ENCODE measurements around the gene NME2.

Gene NME2

GRCh38 chr17:51214920-51215319 is 48.7 kb downstream of the NME2 start:
- H3K79me2 ChIP-seq (ENCODE audit: insufficient read depth, low read depth): no peaks in the 10 kb centered on the region
- H3K36me3 ChIP-seq (ENCODE audit: insufficient read depth): peaks cover 12% of the 10 kb centered on the region; the same call in 1 of the 2 replicates
- H3K4me3 ChIP-seq (IDR thresholded peaks at IDR 0.05; ENCODE audit: insufficient read depth, low read depth, low read length): no peak overlapping the region
- H2AFZ ChIP-seq (ENCODE audit: low read depth): no peak overlapping the region
- H3K27me3 ChIP-seq (ENCODE audit: insufficient read depth, low read depth): no peaks in the 10 kb centered on the region
- H4K20me1 ChIP-seq (ENCODE audit: insufficient read depth): no peaks in the 10 kb centered on the region
- H3K27ac ChIP-seq: no peak overlapping the region
- TF ChIP-seq CTCF (conservative IDR thresholded peaks at IDR 0.05; ENCODE audit: low read depth, low read length): no peak
- H3K9ac ChIP-seq: no peak overlapping the region
- no peaks in the 10 kb centered on the region for H3K4me1 ChIP-seq (ENCODE audit: low read depth, poor library complexity, severe bottlenecking)
- H3K4me2 ChIP-seq: no peak overlapping the region

- no peak overlapping the region for H3K4me2 ChIP-seq
- no peak overlapping the region for H3K9ac ChIP-seq
- H2AFZ ChIP-seq (ENCODE audit: low read depth): no peak overlapping the region
- no peaks in the 10 kb centered on the region for H4K20me1 ChIP-seq (ENCODE audit: insufficient read depth)
- TF ChIP-seq CTCF (conservative IDR thresholded peaks at IDR 0.05; ENCODE audit: low read depth, low read length): no peak
- H3K4me3 ChIP-seq (IDR thresholded peaks at IDR 0.05; ENCODE audit: insufficient read depth, low read depth, low read length): no peak overlapping the region
- no peaks in the 10 kb centered on the region for H3K79me2 ChIP-seq (ENCODE audit: insufficient read depth, low read depth)
- H3K27me3 ChIP-seq (ENCODE audit: insufficient read depth, low read depth): no peaks in the 10 kb centered on the region
- no peak overlapping the region for H3K27ac ChIP-seq
- no peaks in the 10 kb centered on the region for H3K4me1 ChIP-seq (ENCODE audit: low read depth, poor library complexity, severe bottlenecking)
- peaks cover 13% of the 10 kb centered on the region; the same call in 1 of the 2 replicates for H3K36me3 ChIP-seq (ENCODE audit: insufficient read depth)
These were observed 51.7 kb downstream of the NME2 start for GRCh38 chr17:51217946-51218345.

GRCh38 chr17:51221322-51221721 is 55.1 kb downstream of the NME2 start:
- Histone ChIP-seq H4K20me1 (ENCODE audit: insufficient read depth) (no peaks in the 10 kb centered on the region), H3K27ac (no peak overlapping the region), H3K27me3 (ENCODE audit: insufficient read depth, low read depth) (no peaks in the 10 kb centered on the region), H3K4me1 (ENCODE audit: low read depth, poor library complexity, severe bottlenecking) (peaks cover 5% of the 10 kb centered on the region), H3K36me3 (ENCODE audit: insufficient read depth) (peaks cover 6% of the 10 kb centered on the region; the same call in 1 of the 2 replicates), H3K9ac (no peak overlapping the region), H2AFZ (ENCODE audit: low read depth) (no peak overlapping the region), H3K4me2 (no peak overlapping the region), H3K79me2 (ENCODE audit: insufficient read depth, low read depth) (peaks cover 3% of the 10 kb centered on the region; the same call in 1 of the 2 replicates), H3K4me3 (IDR thresholded peaks at IDR 0.05; ENCODE audit: insufficient read depth, low read depth, low read length) (no peak overlapping the region)
- no peak for TF ChIP-seq CTCF (conservative IDR thresholded peaks at IDR 0.05; ENCODE audit: low read depth, low read length)
